Measurements from ENCODE around the gene FECH.
"Not testable (repeated sequence)": the region's sequence is repeated elsewhere in the genome, so short reads cannot be mapped to it uniquely, and the experiment has no call there.

Gene FECH

GRCh38 chr18:57527556-57528229 is 58.8 kb downstream of the FECH start:
- DNase-seq, result no peak

DNA sequence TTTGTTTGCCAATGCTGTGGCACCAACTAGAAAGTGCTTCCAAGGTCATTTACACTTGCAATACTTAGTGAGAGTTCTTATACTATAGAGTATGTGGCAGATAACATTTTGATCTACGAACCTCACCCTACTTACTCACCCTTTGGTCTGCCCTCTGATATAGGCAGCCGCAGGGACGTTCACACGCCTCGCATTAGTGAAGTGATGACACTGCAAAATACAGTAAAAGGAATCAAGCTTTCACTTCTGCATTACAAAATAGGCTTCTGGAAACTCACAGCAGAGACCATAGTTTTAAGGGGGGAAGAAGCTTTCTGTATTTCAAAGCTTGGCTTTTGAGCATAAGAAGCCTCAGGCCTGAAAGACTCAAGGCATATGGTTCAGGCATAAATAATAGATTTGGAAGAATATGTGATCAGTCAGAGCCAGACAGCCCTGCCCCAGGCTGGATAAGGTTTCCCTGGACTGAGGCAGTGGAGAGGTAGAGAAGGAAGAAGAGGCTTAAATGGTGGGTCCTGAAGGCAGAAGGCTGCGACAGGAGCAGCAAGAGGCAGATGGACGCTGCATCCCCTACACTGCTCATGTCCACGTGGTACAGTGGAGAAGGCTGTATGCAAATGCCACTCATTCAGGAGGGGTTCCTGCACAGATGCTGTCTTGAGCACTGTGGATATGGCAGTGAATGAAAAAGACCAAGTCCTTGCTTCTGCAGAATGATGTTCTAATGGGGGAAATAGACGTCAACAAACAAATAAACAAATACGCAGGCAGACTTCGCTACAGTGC is 63.1 kb downstream of the FECH start:
- no peak for DNase-seq

DNA sequence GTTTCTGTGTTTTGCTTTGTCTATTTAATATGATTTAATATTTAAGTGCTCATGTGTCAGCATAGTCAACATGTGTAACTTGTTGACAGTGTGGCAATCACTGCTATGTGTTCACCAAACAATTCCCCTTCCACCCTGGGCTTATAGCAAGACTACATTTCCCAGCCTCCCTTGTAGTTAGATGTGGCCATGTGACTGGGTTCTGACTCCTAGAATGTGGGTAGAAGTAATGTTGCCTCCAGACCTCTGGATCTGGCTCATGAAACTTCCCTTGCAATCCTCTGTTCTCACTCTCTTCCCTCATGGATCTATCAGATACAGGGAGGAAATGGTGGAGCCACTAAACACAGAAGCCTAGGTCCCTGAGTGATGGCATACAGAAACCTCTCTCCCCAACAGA is 64.2 kb downstream of the FECH start:
- not testable (repeated sequence) for DNase-seq

DNA sequence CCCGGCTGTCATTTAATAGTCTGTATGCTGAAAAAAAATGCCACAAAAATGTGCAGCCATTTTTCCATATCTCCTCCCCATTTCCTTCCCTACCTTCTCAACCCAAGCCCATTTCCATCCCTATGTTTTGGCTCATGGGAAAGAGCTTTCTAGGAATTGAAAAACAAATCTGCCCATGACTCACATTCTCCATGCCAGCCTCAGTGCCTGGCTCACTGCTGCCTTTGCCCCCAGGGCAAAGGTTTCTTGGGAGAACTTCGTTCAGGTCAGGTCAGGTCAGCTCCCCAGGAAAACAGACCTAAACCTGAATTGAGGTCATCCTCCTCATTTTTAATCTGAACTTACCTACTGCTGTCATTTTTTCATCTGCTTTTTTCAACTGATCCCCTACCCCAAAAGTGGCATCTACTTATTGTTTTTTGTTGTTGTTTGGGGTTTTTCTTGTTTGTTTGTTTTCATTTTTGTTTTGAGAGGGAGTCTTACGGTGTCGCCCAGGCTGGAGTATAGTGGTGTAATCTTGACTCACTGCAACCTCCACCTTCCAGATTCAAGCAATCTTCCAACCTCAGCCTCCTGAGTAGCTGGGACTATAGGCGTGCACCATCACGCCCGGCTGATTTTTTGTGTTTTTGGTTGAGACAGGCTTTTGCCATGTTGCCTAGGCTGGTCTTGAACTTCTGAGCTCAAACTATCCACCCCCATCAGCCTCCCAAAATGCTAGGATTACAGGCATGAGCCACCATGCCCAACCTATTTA is 66.7 kb downstream of the FECH start:
- no peak for DNase-seq

DNA sequence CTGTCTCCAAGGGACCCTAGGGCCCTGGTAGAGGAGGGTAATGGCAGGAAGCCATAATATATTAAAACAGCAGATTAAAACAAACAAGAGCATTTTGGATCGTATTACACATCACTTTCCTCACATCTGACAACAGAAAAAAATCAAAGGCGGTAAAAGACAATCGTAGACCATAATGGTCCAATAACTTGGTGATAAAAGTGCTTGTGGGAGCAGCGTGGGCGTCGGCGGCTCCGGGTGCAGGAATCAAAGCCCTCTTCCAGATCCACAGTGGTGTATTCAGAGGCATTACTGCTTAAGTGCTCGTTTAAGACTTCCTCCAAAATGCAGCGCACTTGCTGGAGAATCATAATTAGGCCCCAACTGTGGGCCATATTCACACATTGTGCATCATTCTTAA is 68.0 kb downstream of the FECH start:
- no peak for DNase-seq

DNA sequence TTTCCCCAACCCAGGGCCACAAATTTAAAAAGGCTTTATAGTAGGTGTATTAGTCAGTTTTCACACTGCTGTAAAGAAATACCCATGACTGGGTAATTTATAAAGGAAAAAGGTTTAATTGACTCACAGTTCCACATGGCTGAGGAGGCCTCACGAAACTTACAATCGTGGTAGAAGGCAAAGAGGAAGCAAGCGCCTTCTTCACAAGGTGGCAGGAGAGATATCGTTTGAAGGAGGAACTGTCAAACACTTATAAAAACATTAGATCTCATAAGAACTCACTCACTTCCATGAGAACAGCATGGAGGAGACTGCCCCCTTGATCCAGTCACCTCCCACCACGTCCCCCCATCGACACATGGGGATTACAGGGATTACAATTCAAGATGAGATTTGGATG is 70.4 kb downstream of the FECH start:
- no peak for DNase-seq

DNA sequence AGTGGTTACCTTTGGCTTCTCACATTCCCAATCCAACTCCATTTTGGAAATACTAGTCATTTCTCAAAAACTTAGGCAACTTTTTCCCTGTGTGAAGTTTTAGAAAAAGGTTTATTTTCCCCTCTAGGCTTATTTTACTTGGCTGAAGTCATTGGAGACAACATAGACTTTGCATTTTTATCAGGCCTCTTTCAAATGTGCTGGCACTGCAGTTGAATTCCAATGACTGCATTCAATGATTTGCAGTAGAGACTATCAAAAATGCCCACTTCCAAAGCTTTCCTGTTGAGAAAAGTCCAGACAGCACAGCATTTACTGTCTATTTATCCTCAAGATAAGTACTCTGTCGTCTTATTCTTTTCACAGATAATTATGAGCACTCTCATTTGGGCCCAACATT is 81.3 kb downstream of the FECH start:
- no peak for DNase-seq

DNA sequence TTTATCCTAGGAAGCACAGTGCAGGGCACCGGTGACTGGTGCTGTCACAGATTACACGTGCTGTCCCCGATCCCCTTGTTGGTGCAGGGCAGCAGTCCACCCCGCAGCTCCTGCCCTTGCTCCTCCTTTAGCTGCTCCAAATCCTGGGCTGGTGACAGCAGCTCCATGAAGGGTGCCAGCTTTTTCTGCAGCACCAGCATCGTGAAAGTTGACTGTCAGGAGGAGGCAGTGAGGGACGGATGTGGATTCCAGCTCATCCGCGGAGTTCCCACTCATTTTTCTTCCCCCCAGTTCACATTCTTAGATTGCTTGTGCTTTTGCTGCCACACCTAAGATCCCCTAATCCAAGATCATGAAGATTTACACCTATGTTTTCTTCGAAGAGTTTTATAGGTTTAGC is 83.9 kb downstream of the FECH start:
- no peak for DNase-seq

DNA sequence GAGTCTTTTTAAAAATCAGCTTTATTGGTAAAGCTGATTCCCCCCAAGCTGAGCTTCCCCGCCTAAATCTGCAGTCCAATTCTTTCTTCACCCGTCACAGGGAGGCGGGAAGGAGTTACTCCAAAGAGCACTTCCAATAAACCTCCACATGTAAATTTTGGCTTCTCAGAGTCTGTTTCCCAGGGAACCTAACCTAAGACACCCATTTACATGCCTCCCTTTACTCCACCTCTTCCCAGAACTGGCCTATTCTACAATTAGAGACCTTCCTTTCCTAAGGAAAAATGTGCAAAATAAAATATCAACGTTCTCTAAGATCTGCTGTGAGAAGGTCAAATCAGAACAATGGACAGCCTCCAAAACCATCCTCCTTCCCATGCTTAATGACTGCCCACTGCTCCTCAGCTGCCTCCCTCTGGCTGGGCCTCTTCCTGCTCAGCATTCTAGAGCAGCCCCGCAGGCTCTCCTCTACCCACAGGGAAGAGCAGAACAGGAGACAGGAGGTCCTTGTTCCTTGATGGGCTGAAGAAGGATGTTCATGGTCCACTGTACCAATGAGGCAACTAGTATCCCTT is 87.7 kb downstream of the FECH start:
- no peak for DNase-seq

Data from NCI-H2081 (cell line).